Lower leg skin (tissue), 3 donors: ENCODE measurements around the gene GYPC.

Source experiments
- POLR2A ChIP-seq, 2 donors: fragments of 450-650 bp; IDR thresholded peaks; one replicate each; pipeline ENCODE4 v1.6.1; 2016 to 2017; ENCODE audit warnings: antibody characterized with exemption in 2 of 2, mild to moderate bottlenecking in 1 of 2, moderate library complexity in 1 of 2
- TF ChIP-seq, protein P1 (sequence below), 3 donors: fragments of 450-650 bp; IDR thresholded peaks; one replicate each; pipeline ENCODE4 v1.5.1; 2016; ENCODE audit warnings: antibody characterized with exemption in 3 of 3, mild to moderate bottlenecking in 3 of 3, moderate library complexity in 2 of 3

DNA sequence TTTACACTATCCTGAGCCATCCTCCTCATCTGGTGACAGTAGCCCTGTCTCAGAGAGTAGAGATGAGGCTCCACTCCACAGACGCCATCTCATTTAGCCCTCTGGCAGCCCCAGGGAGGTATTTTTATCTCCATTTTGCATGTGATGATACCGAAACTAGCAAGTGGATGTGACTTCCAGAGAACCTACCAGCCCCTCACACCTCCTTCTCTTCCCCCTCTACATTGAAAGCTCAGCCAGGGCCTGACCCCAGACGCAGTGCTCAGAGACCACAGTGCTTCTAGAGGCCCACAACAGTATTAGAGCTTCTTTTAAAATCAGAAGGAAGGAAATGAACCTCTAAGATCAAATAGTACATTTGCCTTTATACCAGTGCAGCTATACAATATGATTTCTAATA is 8.3 kb downstream of the GYPC start:
- no peak for TF ChIP-seq POLR2A (IDR thresholded peaks at IDR 0.05)
- TF ChIP-seq, protein P1, sequence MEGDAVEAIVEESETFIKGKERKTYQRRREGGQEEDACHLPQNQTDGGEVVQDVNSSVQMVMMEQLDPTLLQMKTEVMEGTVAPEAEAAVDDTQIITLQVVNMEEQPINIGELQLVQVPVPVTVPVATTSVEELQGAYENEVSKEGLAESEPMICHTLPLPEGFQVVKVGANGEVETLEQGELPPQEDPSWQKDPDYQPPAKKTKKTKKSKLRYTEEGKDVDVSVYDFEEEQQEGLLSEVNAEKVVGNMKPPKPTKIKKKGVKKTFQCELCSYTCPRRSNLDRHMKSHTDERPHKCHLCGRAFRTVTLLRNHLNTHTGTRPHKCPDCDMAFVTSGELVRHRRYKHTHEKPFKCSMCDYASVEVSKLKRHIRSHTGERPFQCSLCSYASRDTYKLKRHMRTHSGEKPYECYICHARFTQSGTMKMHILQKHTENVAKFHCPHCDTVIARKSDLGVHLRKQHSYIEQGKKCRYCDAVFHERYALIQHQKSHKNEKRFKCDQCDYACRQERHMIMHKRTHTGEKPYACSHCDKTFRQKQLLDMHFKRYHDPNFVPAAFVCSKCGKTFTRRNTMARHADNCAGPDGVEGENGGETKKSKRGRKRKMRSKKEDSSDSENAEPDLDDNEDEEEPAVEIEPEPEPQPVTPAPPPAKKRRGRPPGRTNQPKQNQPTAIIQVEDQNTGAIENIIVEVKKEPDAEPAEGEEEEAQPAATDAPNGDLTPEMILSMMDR (IDR thresholded peaks at IDR 0.05), result no peak
